ENCODE data around the gene HMGCS2.

Gene HMGCS2

DNA sequence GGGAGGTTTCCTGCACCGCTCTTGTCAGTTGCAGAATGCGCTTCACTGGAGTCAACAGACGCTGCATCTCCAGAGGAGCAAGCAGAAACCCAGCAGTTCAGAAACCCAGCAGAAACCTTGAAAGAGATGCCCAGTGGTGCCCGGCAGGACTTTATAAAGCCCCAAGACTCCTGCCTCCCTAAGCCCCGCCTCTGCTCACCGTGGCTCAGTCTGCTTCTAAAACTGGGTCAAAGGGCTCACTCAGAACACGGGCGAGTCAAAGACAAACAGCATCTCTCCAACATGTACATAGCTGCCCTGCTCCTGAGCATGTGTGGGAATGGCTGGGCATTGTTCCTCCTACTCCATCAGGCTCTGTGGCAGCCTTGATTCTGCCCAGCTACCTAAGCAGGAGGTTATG is at the start of gene HMGCS2:
HMGCS2 (minus strand) TSS at position 128 of the 400 bp plus-strand sequence; CDS start at position 67, 61 bp downstream.
- DNase-seq, result no peak

DNA sequence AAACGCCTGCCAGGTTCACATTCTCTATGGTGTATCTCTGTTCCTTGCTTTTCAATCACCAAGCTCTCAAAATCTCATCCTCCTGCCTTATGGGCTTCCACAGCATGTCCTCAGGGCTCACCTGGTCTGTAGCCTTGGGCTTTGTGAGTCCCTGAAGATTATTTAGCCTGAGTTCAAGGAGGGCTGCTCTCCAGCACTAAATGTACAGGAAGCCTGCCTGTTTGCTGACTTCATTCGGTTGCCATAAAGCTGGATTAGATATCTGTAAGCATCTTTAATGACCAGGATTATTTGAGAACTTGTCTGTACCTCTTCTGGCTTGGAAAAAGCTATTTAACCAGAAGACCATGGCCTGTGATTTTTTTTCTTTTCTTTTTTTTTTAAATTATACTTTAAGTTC is 49.5 kb upstream of the HMGCS2 start:
- no peak for DNase-seq

DNA sequence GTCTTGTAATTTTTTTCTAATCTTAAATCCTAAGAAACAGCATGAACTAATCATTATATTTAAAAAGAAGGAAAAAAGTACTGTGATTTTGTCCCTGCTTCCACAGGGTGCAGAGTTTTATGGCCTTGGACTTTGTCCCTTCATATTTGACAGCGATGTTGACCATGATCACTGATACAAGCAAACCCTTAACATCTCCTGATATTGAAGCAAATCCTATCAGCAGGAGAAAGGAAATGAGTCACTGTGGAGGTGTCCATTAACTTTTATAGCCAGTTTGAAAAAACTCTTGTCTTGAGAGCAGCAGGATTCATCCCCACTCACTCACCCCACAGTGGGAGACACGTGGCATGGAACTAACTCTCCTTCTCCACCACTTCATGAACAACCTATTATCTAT is 47.7 kb upstream of the HMGCS2 start:
- no peak for DNase-seq

DNA sequence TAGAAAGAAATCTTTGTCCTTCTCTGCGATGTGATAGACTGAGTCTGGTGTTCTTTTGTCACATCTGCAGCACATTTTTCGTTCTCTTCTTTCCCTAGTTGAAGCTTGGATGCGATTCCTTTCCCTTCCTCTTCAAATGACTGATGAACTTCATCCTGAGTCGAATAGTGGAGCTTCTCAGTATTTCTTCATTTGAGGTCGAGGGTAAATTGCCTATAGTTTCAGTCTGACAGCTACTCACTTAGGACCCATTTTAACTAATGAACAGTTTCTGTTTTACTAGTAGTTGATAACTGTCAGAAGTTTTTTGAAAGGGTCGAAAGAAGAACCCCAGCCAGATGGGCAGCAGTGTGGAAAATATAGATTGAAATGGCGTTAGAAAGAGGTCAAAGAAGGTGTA is 47.2 kb upstream of the HMGCS2 start:
- DNase-seq, result no peak

DNA sequence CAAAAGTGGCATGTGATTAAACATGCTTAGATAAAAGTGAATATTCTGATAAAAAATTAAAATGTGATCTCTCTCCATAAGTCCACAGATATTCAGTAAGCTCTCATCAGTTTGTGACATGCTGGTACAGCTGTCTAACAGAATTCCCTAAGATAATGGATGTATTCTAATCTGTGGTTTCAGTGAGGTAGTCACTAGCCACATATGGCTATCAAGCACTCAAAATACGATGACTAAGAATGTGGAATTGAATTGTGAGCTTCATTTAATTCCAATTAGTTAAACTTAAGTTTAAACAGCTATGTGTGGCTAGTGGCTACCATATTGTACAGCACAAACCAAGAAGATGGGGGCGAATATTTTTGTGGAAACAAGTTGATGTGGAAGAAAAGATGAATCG is 46.7 kb upstream of the HMGCS2 start:
- no peak for DNase-seq

DNA sequence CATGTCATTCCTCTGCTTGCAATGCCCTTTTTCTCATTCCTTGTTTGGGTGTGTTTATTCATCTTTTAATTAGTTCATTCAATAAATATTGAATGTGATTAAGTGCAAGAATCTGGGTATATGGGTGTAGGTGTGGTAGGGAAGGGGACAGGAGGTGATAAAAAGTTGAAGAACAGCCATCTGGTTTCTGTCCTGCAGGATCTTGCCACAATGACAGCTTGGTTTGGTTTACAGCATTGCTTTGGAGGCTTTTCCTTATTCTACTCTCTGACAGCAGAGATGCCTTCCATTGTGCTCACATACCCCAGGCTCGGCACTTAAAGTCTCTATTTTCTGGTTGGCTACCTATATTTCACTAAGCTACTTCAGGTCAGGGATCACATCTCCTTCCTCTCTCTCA is 45.6 kb upstream of the HMGCS2 start:
- no peak for DNase-seq

DNA sequence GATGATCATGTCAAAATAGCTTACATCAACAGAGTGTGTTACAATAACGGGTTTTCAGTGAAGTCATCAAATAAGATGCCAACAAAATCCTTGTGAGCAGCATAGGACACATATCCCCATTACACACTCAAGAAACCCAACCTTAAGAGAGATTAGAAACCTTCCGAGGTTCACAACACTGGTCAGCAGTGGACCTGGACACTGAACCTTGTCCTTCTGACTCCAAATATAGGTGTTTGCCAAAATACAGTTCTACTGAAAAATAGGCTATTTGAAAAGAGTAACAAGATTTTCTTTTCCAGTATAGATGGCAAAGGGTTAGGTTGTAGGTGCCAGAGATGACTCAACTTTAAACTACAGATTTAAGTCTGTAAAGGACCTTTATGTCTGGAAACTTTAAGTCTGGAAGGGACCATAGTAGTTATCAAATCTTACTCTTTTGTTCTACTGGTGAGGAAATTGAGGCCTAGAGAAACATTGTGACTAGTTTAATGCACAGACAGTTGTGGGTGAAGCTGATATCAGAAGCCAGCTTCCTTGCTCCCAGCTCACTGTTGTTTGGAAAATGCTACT is 43.4 kb upstream of the HMGCS2 start:
- DNase-seq, result no peak

DNA sequence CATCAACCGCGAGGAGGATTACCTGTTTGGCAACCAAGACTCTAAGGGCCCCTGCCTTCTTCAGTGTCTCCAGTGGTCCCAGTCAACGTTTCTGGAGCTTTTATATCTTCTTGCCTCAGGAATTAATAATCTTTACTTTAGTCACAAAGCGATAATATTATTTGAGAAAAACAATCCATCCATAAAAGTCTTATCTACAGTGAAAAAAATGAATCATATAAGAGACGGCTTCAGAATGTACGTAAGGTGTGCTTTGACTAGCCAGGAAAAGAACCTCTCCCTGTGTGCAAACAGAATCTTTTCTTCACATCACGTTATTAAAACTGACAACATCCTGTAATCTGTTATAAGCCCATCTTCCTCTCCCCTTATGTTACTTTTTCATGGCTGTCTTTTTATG is 42.7 kb upstream of the HMGCS2 start, which contains the start of gene REG4:
REG4 (minus strand) TSS at position 74 of the 400 bp plus-strand sequence. CDS start 2,691 bp downstream, outside the sequence.
- no peak for DNase-seq

DNA sequence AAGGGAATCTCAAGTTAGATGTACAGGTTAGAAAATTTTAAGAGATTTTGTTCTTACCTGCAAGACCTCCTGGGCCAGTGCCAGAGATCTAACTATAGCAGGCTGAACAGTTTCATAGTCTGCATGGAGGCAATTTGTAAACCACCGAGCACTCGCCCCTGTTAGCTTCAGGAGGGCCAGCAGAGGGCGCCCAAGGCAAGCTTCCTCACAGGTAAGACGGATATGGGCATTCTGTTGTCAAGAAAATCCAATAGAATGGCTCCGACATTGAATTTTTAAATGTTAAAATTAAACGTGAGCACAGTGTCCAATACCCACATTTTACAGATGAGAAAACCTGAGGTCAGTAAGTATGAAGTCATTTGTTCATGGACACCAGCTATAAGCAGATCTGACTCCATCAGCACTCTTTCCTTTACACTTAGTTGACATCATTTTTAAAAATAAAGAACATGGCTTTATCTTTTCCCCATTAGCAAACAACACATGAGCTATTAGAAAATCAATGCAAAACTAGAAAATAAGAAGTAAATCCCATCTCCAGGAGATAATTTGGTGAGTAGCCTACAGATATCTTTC is 40.4 kb upstream of the HMGCS2 start:
- DNase-seq, result peak; percentile 61

DNA sequence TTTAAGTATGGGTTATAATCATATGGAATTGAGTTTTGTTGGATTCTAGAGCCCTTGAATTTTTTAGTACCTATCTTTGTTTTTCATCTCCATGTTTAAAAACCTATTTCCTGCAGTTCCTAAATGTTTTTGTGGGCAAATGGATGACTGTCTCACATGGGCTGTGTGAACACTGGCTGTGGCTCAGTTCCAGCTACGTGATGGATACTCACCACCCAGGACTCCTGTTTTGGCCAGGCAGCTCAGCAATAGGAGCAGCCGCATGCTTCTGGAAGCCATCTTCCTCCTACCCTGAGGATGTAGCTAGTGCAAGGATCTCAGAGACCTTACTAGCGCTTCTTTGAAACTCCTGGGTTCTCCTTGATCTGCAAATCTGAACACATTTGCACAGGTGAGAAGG is 39.8 kb upstream of the HMGCS2 start:
- no peak for DNase-seq

DNA sequence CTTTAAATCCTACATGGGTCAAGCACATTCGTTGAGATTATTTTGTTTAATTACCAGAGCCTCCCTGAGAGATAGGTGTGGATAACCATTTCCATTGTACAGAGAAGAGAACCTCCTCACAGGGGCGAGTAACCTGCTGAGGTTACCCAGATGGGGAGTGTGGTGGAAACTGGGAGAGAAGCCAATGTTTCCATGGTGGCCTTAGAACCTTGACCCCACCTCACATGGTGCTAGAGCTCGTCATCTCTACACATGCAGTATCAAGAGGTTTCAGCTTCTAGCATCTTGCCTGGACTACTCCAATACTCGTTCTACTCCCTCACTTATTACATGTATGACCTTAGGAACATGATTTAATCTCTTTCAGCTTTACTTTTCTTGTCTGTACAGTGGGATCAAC is 37.8 kb upstream of the HMGCS2 start:
- DNase-seq, result no peak

DNA sequence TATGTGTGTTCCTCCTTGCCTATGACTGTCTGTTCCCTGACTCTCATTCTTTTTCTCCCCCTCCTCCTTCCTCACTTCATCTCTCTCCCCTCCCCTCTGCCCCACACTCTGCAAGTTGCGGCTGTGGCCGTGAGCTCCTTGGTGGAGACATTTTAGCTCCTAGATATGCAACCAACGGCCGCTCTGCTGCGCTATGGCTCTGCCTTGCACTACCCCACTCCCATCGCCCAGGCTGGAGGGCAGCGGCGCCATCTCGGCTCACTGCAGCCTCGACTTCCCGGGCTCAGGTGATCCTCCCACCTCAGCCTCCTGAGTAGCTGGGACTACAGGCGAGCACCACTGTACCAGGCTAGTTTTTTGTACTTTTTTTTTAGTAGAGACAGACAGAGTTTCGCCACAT is 37.0 kb upstream of the HMGCS2 start:
- DNase-seq, result no peak

DNA sequence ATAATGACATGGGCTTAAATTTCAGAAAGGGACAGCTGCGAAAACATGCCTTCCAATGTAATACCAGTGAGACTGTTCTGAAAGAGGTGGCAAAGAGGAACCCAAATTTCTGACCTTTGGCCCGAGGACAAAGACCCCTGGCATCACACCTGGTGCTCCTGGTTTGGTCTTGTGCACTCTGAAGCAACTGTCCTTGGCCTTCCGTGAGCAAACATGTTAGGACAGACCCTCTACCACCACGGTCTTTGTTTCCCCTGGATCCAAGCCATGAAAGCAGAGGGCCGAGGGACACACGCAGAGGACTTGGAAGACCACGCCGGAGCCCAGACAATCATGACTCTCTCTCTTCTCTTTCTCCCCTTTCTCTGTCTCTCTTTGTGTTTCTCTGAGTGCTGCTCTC is 36.5 kb upstream of the HMGCS2 start:
- no peak for DNase-seq

DNA sequence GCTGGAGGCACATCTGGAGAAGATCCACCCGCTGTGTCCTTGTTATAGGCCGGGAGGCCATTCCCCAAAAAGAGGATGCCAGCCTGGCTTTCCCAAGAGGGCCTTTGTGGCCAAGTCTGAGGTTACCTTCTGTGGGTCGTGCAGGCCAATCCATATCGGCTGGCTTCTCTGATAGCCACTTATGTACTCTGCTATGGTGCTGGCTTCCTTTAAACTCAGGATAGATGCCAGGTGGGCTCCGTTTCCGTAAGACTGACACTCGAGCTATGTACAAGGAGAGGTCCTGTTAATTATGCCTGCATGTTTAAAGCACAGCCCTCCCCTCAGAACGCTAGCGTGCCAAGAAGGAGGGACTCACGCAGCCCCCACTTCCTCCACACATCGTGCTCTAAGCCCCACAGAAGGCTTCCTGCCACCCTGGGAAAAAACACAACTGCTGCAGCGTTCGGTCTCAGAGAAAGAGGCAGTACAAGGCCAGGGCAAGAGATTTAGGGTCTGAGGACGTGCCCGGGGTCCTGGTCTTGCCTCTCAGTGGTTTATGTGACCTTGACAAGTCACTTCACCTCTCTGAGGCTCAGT is 31.0 kb upstream of the HMGCS2 start:
- no peak for DNase-seq

DNA sequence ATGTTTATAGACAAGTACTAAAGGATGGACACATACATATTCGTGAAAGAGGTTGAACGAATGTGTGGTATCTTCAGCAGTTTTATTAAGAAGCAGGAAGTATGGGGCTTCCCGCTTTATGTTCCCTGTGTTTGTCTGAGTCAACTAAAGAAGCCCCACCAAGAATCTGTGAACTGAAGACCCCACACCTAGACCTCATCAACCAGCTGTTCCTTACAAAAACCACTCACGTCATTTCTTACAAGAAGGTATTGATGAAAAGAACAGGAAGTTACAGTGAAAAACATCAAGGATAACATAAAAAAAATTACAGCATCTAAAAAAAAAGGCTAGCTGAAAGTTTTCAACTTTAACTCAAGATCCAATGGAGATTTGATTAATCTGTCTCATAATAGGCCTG is 30.3 kb upstream of the HMGCS2 start:
- DNase-seq, result no peak

DNA sequence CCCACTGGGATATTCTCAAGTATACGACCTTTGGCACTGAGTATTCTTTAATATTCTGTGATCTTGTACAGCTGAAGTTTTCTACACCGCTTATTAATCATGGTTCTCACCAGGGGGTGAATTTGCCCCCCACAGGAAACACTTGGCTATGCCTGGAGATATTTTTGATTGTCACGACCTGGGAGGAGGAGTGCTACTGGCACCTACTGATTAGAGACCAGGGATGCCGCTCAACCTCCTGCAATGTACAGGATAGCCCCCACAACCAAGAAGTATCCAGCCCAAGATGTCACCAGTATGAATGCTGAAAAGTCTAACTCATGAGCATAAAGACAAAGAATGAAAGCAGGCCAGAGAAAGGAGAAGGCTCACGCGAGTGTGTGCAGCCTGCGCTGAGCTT is 28.9 kb upstream of the HMGCS2 start:
- no peak for DNase-seq

DNA sequence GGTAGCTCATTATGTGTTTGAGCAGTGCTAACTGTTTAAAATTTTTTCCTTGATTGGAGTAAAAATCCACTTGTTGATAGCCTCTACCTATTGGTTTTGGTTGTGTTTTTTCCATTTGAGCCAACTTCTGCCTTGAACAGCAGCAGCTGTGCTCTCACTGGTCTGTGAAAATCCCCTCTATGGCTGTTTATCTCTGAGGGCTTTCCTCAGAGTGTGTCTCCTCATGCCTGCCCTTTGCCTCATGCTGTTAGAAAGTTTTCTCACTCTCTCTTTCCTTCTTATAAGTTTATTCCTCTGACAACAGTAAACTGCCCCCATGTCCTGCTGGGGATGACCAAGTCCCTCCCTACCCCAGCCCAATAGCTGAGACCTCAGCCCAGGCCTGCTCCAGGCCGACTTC is 28.5 kb upstream of the HMGCS2 start:
- DNase-seq, result no peak

DNA sequence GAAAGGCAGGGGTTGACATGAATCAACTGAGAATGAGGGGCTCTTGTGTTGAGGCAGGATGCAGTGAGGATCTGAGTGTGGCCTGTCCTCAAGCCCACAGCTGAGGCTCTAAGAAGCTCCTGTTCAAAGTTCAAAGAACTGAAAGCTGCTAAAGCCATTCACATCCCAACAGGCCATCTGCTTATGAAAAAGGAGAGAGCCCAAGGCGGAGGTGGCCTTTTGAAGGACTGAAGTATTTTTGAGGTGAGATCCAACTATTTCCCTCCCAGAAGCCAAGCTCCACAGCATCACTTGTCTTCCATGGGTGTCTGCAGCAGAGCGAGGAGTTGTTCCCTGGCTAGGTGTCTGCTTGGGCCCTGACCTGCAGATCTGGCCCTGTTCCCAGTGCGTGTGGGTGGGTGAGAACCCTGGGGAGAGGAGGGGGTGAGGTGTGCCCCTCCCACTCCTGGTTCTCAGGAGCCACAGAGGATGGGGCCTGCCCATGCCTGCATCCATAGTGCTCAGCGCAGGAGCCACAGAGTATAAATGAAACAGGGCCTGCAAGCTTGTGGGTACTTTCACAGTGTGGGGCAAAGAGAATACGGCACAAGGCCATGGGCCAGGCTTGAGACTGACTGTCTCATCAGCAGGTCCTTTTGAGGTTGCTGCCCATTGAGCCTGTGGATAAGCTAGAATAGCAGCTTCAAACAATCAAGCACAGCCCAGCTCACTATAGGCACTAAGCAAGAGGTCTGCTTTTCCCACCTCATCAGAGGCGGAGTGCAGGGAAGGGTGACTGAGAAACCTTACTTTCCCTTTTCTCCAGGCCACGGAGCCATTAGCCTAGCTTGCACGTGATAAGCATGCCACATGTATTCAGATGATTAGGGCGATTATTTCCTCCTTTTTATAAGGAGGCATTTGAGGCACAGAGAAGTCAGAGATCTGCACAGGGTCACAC is 26.8 kb upstream of the HMGCS2 start:
- no peak for DNase-seq

DNA sequence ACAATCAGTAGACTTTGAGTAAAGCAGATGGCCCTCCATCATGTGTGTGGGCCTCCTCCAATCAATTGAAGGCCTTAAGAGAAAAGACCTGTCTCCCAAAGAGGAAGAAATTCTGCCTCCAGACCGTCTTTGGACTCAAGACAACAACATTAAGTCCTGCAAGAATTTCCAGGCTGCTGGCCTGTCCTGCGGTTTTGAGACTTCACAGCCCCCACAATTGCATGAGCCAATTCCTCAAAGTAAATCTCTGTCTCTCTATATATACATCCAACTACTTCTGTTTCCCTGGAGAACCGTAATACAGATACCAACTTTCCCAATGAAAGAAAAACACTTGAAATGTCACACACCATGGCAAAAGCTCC is 26.2 kb upstream of the HMGCS2 start:
- DNase-seq, result no peak

DNA sequence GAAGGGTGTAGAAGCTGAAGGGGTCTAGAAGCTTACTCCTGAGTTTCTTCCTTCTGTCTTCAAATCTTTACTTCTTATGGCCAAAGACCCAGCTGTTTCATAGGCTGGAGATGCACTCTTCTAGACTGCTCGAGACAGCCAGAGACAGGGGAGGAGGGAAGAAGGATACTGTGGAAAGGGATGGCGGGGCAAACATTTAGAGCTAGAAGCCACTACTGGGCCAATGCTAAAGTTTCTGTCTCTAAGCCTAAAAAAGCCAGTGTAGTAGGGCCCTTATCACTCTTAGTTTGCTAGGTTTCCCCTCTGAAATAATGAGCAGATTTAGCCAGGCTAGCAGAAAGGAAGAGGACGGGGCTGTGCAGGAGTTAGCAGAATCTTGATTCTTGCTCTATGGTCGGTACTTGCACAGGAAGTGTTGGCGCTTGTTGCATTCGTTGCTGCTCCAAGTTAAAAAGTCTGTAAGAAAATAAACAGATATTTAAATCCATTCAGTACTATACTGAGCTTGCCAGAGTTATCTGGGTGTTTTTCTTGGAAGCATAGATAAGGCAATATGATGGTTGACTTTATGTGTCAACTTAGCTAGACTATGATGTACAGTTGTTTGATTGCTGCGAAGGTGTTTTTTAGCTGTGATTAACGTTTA is 25.6 kb upstream of the HMGCS2 start:
- no peak for DNase-seq

DNA sequence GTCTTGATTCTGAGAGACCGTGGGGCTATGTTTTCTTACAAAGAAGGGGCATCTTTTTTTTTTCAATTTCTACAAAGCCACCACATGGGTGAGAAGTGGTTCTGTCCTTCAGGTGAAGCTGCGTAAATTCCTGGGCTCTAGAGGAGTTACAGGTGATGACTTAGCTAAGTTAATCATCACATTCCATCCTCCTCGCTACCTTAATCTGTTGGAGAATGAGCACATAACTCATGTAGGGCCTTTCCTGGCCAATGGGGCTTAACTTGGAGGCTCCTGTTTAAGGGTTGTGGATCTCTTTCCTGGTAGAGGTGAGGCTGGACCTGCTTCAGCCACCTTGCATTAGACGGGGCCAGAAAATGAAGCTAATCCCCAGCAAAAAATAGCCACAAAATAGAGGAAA is 22.7 kb upstream of the HMGCS2 start:
- DNase-seq, result no peak

DNA sequence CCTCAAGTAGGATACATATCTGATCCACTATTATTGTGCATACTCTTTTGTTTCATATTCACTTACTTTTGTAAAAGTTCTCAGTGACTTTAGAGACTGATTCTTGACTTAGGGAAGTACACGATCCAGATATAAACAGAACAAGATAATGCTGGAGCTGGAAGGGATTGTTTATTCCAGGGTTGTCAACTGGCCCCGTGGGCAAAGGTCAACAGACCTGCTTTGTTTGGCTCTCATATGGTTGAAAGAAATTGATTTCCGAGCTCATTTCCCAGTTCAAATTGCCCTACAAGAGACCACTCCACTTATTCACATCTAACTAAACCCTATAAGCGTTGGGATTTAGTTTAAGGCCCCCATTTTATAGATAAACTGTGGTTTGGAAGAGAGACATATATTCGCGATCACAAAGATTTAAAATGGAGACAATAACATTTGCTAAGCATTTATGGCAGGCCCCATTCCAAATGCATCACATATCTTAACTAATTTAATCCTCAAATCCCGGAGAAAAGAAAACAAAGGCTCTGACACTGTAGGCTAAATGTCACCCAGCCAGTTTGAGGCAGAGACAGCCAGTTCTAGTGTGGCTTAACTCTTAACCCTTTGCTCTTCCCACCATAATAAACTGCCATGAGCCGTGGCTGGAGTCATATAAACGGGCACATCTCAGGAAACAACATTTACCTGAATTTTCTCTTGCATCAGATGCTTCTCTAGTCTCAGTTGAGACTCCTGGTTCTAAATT is 21.9 kb upstream of the HMGCS2 start:
- DNase-seq, result no peak

DNA sequence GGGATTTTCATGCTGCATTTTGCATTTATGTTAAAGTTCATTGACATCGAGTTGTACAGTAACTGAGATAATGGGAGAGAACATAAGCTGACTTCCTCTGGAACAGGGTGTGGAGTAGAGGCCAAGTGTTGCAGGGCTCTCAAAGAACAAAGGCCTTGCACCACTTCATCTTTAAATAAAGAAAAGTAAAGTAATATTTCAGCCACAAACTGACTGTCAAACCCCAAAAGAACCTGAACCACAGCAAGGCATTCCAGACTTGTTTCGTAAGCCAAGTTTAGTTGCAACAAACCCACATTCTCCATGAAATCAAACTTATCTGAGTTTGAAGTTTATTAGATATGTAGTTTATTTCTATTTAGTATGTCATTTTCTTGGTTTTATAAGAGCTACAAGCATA is 19.1 kb upstream of the HMGCS2 start:
- no peak for DNase-seq
